ENCODE measurements around the gene INSIG1. TPM values are rescaled to one million over a fixed set of nuclear protein-coding genes. Genes with fewer than 3 reads are reported as not detected.
A peak's percentile ranks its signal among the peaks of the same experiment; 100 is the strongest.

The INSIG1 gene
- total RNA-seq, 3 donors from 2014 or later, result 46.9 to 58.1 (median 47.9) TPM

DNA sequence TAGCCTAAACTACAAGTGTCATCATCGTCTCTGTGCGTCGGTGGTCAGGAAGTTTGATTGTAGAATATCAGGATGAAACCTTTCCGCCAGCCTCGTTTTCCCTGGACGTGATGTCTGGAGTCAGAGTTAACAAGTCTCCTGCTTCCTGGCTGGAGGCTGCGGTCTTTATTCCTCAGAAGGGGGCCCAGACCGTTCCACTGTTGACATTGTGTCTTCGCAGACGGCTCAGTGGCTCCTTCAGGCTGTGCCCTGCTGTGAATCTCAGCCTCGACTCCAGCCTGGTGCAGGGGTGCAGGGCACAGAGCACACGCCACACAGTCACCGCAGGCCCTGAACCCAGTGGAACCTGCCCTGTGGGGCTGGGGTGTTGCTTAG lies 37.2 kb upstream of the INSIG1 start:
- Mint-ChIP-seq H3K27me3 (ENCODE audit: low read depth) (peaks cover 2% of the 10 kb centered on the region), H3K4me1 (ENCODE audit: low read depth) (no peaks in the 10 kb centered on the region), H3K4me3 (no peak overlapping the region), H3K36me3 (ENCODE audit: insufficient read depth) (no peaks in the 10 kb centered on the region), H3K9me3 (no peaks in the 10 kb centered on the region)
- no peak for DNase-seq
- ATAC-seq, result no peak

DNA sequence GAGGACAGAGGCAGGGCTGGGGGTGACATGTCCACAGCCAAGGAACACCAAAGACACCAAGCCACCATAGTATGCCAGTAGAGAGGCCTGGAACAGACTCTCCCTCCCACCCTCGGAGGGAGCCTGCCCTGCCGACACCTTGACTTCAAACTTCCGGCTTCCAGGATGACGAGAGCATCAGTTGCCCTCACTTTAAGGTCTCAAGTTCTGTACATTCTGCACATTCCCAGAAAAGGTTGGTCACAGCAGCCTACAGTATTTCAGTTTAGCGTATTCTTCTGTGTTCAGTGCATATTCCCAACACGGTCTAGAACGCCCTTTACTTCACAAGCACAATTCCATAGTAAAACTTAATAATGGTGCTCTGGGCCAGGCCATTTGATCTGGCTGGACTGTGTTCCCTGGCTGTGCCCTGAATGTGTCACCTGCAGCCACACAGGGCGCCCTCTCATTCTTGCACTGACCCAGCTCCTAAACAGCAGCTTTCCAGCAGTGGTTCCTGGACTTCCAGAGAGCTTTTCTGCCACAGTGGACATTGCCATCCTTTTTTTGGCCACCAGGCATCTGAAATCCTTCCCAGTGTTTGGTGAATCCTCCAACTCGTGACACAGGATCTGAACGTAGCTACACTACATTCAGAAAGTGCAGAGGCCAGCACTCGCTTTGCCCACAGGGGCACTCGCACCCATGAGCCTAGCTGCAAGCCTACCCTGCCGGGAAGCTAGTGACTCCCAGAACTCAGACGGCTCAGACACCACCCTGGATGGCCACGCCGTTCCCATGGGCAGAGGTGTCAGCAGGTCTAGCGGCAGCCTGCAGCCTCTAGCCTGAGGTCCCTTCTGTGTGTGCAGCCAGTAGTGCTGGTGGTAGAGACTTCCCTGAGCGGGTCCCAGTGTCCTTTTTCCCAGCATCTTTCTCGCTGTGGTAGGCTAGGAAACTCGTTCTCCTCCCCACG lies 36.4 kb upstream of the INSIG1 start:
- Mint-ChIP-seq H3K4me1 (ENCODE audit: low read depth) (no peaks in the 10 kb centered on the region), H3K4me3 (no peak overlapping the region), H3K27me3 (ENCODE audit: low read depth) (peaks cover 2% of the 10 kb centered on the region), H3K9me3 (no peaks in the 10 kb centered on the region), H3K36me3 (ENCODE audit: insufficient read depth) (no peaks in the 10 kb centered on the region)
- DNase-seq (no peak), ATAC-seq (no peak)

DNA sequence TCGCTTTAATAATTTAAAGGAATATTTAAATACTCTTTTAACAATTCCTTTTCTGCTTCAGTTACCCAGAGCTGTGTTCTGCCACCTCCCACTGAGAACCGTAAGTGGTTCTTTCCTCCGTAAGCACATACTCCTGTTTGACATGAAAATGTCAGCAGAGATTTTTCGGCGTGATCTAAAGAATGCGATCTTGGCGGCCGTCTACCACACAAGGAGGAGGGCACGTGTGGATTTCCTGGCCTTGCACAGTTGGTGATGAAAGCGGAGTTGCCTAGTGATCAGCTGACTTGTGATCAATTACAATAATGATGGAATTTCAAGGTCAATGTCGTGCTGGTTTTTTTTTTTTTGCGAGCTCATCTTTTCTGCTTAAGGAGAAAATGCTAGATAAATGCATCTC lies 35.6 kb upstream of the INSIG1 start:
- Mint-ChIP-seq H3K27me3 (ENCODE audit: low read depth) (peaks cover 2% of the 10 kb centered on the region), H3K36me3 (ENCODE audit: insufficient read depth) (no peaks in the 10 kb centered on the region), H3K4me1 (ENCODE audit: low read depth) (no peaks in the 10 kb centered on the region), H3K4me3 (no peak overlapping the region), H3K9me3 (no peaks in the 10 kb centered on the region)
- no peak for ATAC-seq
- no peak for DNase-seq

- no peaks in the 10 kb centered on the region for H3K9me3 Mint-ChIP-seq
- ATAC-seq (peak in 1 of 2 donors; percentile 20), DNase-seq (no peak)
- no peaks in the 10 kb centered on the region for H3K36me3 Mint-ChIP-seq (ENCODE audit: insufficient read depth)
- peaks cover under 1% of the 10 kb centered on the region for H3K27me3 Mint-ChIP-seq (ENCODE audit: low read depth)
- no peaks in the 10 kb centered on the region for H3K4me1 Mint-ChIP-seq (ENCODE audit: low read depth)
- H3K4me3 Mint-ChIP-seq, result no peak overlapping the region
These were observed 34.6 kb upstream of the INSIG1 start for GRCh38 chr7:155263051-155263450.

DNA sequence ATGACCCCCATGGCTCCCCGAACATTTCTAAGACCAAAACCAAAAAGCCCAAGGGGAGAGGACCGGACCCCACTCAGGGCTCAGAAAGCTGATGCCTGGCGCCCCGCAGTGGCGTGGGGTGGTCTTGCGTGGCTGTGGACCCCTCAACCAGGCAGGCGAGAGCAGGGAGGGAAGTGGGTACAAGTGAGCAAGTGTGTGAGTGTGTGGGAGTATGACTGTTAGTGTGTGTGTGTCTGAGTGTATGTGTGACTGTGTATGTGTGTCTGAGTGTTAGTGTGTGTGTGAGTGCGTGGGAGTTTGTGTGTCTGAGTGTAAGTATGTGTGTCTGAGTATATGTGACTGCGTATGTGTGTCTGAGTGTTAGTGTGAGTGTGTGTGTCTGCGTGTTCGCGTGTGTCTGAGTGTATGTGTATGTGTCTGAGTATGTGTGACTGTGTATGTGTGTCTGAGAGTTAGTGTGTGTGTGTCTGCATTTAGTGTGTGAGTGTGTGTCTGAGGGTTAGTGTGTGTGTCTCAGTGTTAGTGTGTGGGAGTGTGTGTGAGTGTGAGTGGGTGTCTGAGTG lies 34.0 kb upstream of the INSIG1 start:
- Mint-ChIP-seq H3K27me3 (ENCODE audit: low read depth) (no peaks in the 10 kb centered on the region), H3K36me3 (ENCODE audit: insufficient read depth) (no peaks in the 10 kb centered on the region), H3K4me3 (no peak overlapping the region), H3K4me1 (ENCODE audit: low read depth) (no peaks in the 10 kb centered on the region), H3K9me3 (no peaks in the 10 kb centered on the region)
- ATAC-seq (peak in 1 of 2 donors; percentile 7), DNase-seq (no peak)

- H3K4me1 Mint-ChIP-seq (ENCODE audit: low read depth), result no peaks in the 10 kb centered on the region
- no peak for ATAC-seq
- H3K27me3 Mint-ChIP-seq (ENCODE audit: low read depth), result no peaks in the 10 kb centered on the region
These were observed 32.5 kb upstream of the INSIG1 start for GRCh38 chr7:155265144-155265543.

GRCh38 chr7:155265961-155266360 lies 31.7 kb upstream of the INSIG1 start:
- H3K36me3 Mint-ChIP-seq (ENCODE audit: insufficient read depth), result no peaks in the 10 kb centered on the region
- H3K9me3 Mint-ChIP-seq, result no peaks in the 10 kb centered on the region
- no peak for DNase-seq

More at GRCh38 chr7:155265144-155265543, 32.5 kb upstream of the INSIG1 start:
- no peak for DNase-seq
- Mint-ChIP-seq H3K36me3 (ENCODE audit: insufficient read depth) (no peaks in the 10 kb centered on the region), H3K4me3 (no peak overlapping the region), H3K9me3 (no peaks in the 10 kb centered on the region)

DNA sequence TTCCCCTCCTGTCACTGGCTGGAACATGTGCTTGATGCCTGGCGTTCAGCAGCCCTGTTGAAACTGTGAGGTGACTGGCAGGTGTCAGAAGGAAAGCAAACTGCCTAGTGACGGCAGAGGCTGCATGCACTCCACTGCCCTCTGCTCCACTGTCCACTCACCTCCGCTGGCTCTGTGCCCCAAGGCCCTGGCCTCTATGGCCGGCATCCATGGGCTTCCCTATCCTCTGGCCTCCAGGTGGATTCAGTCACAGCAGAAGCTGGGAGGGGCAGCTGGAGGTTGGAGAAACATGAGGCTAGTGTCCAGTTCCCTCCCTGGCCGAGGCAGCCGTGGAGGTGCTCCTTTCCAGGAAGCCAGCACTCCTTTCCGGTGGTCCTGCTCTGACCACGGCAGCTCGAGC lies 31.2 kb upstream of the INSIG1 start:
- H3K4me3 Mint-ChIP-seq, result no peak overlapping the region
- no peaks in the 10 kb centered on the region for H3K27me3 Mint-ChIP-seq (ENCODE audit: low read depth)
- H3K4me1 Mint-ChIP-seq (ENCODE audit: low read depth), result peaks cover 4% of the 10 kb centered on the region
- DNase-seq (no peak), ATAC-seq (no peak)
- no peaks in the 10 kb centered on the region for H3K36me3 Mint-ChIP-seq (ENCODE audit: insufficient read depth)
- H3K9me3 Mint-ChIP-seq, result no peaks in the 10 kb centered on the region

More at GRCh38 chr7:155265961-155266360, 31.7 kb upstream of the INSIG1 start:
- Mint-ChIP-seq H3K4me1 (ENCODE audit: low read depth) (peaks cover 4% of the 10 kb centered on the region), H3K4me3 (no peak overlapping the region), H3K27me3 (ENCODE audit: low read depth) (no peaks in the 10 kb centered on the region)
- no peak for ATAC-seq

GRCh38 chr7:155267023-155267422 lies 30.7 kb upstream of the INSIG1 start:
- DNase-seq (no peak), ATAC-seq (no peak)
- Mint-ChIP-seq H3K36me3 (ENCODE audit: insufficient read depth) (no peaks in the 10 kb centered on the region), H3K4me3 (no peak overlapping the region), H3K9me3 (no peaks in the 10 kb centered on the region), H3K4me1 (ENCODE audit: low read depth) (peaks cover 4% of the 10 kb centered on the region), H3K27me3 (ENCODE audit: low read depth) (peaks cover 4% of the 10 kb centered on the region)

- DNase-seq (no peak), ATAC-seq (no peak)
- no peaks in the 10 kb centered on the region for H3K9me3 Mint-ChIP-seq
- peaks cover 5% of the 10 kb centered on the region for H3K27me3 Mint-ChIP-seq (ENCODE audit: low read depth)
- H3K4me3 Mint-ChIP-seq, result no peak overlapping the region
- no peaks in the 10 kb centered on the region for H3K36me3 Mint-ChIP-seq (ENCODE audit: insufficient read depth)
- H3K4me1 Mint-ChIP-seq (ENCODE audit: low read depth), result peaks cover 4% of the 10 kb centered on the region
These were observed 30.2 kb upstream of the INSIG1 start for GRCh38 chr7:155267436-155267835.

DNA sequence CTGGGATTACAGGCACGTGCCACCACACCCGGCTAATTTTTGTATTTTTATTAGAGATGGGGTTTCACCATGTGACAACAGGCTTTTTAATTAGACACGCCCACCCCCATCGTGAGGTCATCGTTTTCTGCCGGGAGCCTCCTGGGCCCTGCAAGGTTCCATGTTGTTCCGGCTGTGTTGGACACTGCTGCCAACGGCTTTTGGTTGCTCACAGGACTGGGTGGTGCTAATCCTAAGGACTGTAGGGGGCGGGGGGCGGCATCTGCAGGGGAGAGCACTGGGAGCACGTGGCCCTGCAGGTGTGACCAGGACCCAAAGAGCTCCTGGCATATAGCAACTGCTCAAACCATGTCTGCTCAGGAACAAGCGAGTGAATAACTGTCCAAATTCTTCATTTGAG lies 29.5 kb upstream of the INSIG1 start:
- DNase-seq (no peak), ATAC-seq (no peak)
- Mint-ChIP-seq H3K9me3 (no peaks in the 10 kb centered on the region), H3K4me1 (ENCODE audit: low read depth) (peaks cover 4% of the 10 kb centered on the region), H3K4me3 (no peak overlapping the region), H3K36me3 (ENCODE audit: insufficient read depth) (no peaks in the 10 kb centered on the region), H3K27me3 (ENCODE audit: low read depth) (peaks cover 7% of the 10 kb centered on the region)

- Mint-ChIP-seq H3K27me3 (ENCODE audit: low read depth) (peaks cover 10% of the 10 kb centered on the region), H3K4me1 (ENCODE audit: low read depth) (peaks cover 4% of the 10 kb centered on the region), H3K9me3 (no peaks in the 10 kb centered on the region), H3K4me3 (no peak overlapping the region), H3K36me3 (ENCODE audit: insufficient read depth) (no peaks in the 10 kb centered on the region)
- no peak for ATAC-seq
- no peak for DNase-seq
These were observed 28.6 kb upstream of the INSIG1 start for GRCh38 chr7:155268921-155269650.

GRCh38 chr7:155269766-155270585 lies 27.7 kb upstream of the INSIG1 start:
- no peak for ATAC-seq
- no peak overlapping the region for H3K4me3 Mint-ChIP-seq
- no peaks in the 10 kb centered on the region for H3K9me3 Mint-ChIP-seq
- no peaks in the 10 kb centered on the region for H3K36me3 Mint-ChIP-seq (ENCODE audit: insufficient read depth)
- DNase-seq, result no peak
- peaks cover 4% of the 10 kb centered on the region for H3K4me1 Mint-ChIP-seq (ENCODE audit: low read depth)
- H3K27me3 Mint-ChIP-seq (ENCODE audit: low read depth), result peaks cover 10% of the 10 kb centered on the region

GRCh38 chr7:155270861-155271260 lies 26.8 kb upstream of the INSIG1 start:
- H3K9me3 Mint-ChIP-seq, result no peaks in the 10 kb centered on the region
- DNase-seq (no peak), ATAC-seq (no peak)
- no peaks in the 10 kb centered on the region for H3K36me3 Mint-ChIP-seq (ENCODE audit: insufficient read depth)
- no peak overlapping the region for H3K4me3 Mint-ChIP-seq
- peaks cover 4% of the 10 kb centered on the region for H3K4me1 Mint-ChIP-seq (ENCODE audit: low read depth)
- H3K27me3 Mint-ChIP-seq (ENCODE audit: low read depth), result peaks cover 10% of the 10 kb centered on the region
